ENCODE measurements around the gene VWA8. TPM values are rescaled to one million over a fixed set of nuclear protein-coding genes. Genes with fewer than 3 reads are reported as not detected.

Gene VWA8
- total RNA-seq, 1 experiment from 2014 or later, result 7.3 TPM

- no peak for DNase-seq (ENCODE audit: low read depth)
These were observed 427.4 kb downstream of the VWA8 start for GRCh38 chr13:41533266-41534052.

- DNase-seq (ENCODE audit: low read depth), result no peak
These were observed 432.9 kb downstream of the VWA8 start for GRCh38 chr13:41528021-41528420.

GRCh38 chr13:41520660-41521630 is 440.0 kb downstream of the VWA8 start:
- DNase-seq (ENCODE audit: low read depth), result no peak

- DNase-seq (ENCODE audit: low read depth), result no peak
These were observed 440.8 kb downstream of the VWA8 start for GRCh38 chr13:41520016-41520659.

Small RNA genes lying within 50 kb of the gene (small RNA-seq; reads per million reads assigned to genes)
- gene RN7SL515P (not detected), gene RNU6-74P (not detected), gene RPS28P8 (not detected)

Other genes with a start within 250 kb of the VWA8 start
- 9.9 and 10.3 TPM in 2 replicates for gene DGKH, start 87.5 kb upstream of the VWA8 start, total RNA-seq (2014; rRNA removed; shearing (Covaris generic))

Data from HT1080 (cell line).